Measurements from ENCODE around the gene FOXS1. TPM values are rescaled to one million over a fixed set of nuclear protein-coding genes. Genes with fewer than 3 reads are reported as not detected.

Gene FOXS1
- total RNA-seq, 2 donors from 2014 or later = not detected

- DNase-seq (ENCODE audit: low spot score) (no peak), ATAC-seq (no peak)
- no peak overlapping the region for H3K27ac Mint-ChIP-seq
- peaks cover 11 to 15% of the 10 kb centered on the region in 2 donors for H3K27me3 Mint-ChIP-seq
- H3K4me3 Mint-ChIP-seq = no peak overlapping the region
- peaks cover 0 to 10% of the 10 kb centered on the region in 2 donors for H3K4me1 Mint-ChIP-seq (ENCODE audit: low read depth in 2 of 2)
- no peaks in the 10 kb centered on the region for H3K9me3 Mint-ChIP-seq
- H3K36me3 Mint-ChIP-seq = no peaks in the 10 kb centered on the region
Observed at GRCh38 chr20:31857861-31858759, 12.7 kb upstream of the FOXS1 start.

GRCh38 chr20:31856516-31856915 lies 11.1 kb upstream of the FOXS1 start:
- H3K27me3 Mint-ChIP-seq = peaks cover 11 to 16% of the 10 kb centered on the region in 2 donors
- DNase-seq (ENCODE audit: low spot score) (no peak), ATAC-seq (no peak)
- no peak overlapping the region for H3K27ac Mint-ChIP-seq
- peaks cover 0 to 4% of the 10 kb centered on the region in 2 donors for H3K4me1 Mint-ChIP-seq (ENCODE audit: low read depth in 2 of 2)
- H3K9me3 Mint-ChIP-seq = no peaks in the 10 kb centered on the region
- no peaks in the 10 kb centered on the region for H3K36me3 Mint-ChIP-seq
- no peak overlapping the region for H3K4me3 Mint-ChIP-seq

- Mint-ChIP-seq H3K4me3 (no peak overlapping the region), H3K27ac (no peak overlapping the region), H3K27me3 (peaks cover 22 to 26% of the 10 kb centered on the region in 2 donors), H3K9me3 (no peaks in the 10 kb centered on the region), H3K4me1 (ENCODE audit: low read depth in 2 of 2) (no peaks in the 10 kb centered on the region), H3K36me3 (no peaks in the 10 kb centered on the region)
- no peak for ATAC-seq
- DNase-seq (ENCODE audit: low spot score) = no peak
Observed at GRCh38 chr20:31853481-31853880, 8.1 kb upstream of the FOXS1 start.

GRCh38 chr20:31851240-31851955 lies 6.0 kb upstream of the FOXS1 start:
- no peaks in the 10 kb centered on the region for H3K9me3 Mint-ChIP-seq
- no peak for DNase-seq (ENCODE audit: low spot score)

GRCh38 chr20:31849306-31849930 lies 4.0 kb upstream of the FOXS1 start:
- no peaks in the 10 kb centered on the region for H3K36me3 Mint-ChIP-seq
- no peak overlapping the region for H3K4me3 Mint-ChIP-seq
- H3K27me3 Mint-ChIP-seq = peaks cover 18 to 19% of the 10 kb centered on the region in 2 donors
- DNase-seq (ENCODE audit: low spot score) (no peak), ATAC-seq (no peak)
- no peak overlapping the region for H3K27ac Mint-ChIP-seq
- H3K9me3 Mint-ChIP-seq = no peaks in the 10 kb centered on the region
- no peaks in the 10 kb centered on the region for H3K4me1 Mint-ChIP-seq (ENCODE audit: low read depth in 2 of 2)

More at GRCh38 chr20:31851240-31851955, 6.0 kb upstream of the FOXS1 start:
- Mint-ChIP-seq H3K27me3 (peaks cover 18 to 19% of the 10 kb centered on the region in 2 donors), H3K27ac (no peak overlapping the region), H3K4me1 (ENCODE audit: low read depth in 2 of 2) (no peaks in the 10 kb centered on the region), H3K36me3 (no peaks in the 10 kb centered on the region), H3K4me3 (no peak overlapping the region)
- ATAC-seq = no peak

- peaks cover 16 to 19% of the 10 kb centered on the region in 2 donors for H3K27me3 Mint-ChIP-seq
- ATAC-seq (no peak), DNase-seq (ENCODE audit: low spot score) (no peak)
- no peaks in the 10 kb centered on the region for H3K4me1 Mint-ChIP-seq (ENCODE audit: low read depth in 2 of 2)
- H3K36me3 Mint-ChIP-seq = no peaks in the 10 kb centered on the region
- no peaks in the 10 kb centered on the region for H3K9me3 Mint-ChIP-seq
- H3K4me3 Mint-ChIP-seq = no peak overlapping the region
- H3K27ac Mint-ChIP-seq = no peak overlapping the region
Observed at GRCh38 chr20:31848088-31848999, 2.9 kb upstream of the FOXS1 start.

- DNase-seq (ENCODE audit: low spot score) (no peak), ATAC-seq (no peak)
- Mint-ChIP-seq H3K27ac (no peak overlapping the region), H3K4me3 (no peak overlapping the region), H3K36me3 (no peaks in the 10 kb centered on the region), H3K4me1 (ENCODE audit: low read depth in 2 of 2) (no peaks in the 10 kb centered on the region), H3K27me3 (peaks cover 16 to 19% of the 10 kb centered on the region in 2 donors), H3K9me3 (no peaks in the 10 kb centered on the region)
Observed at GRCh38 chr20:31846793-31847138, 1.4 kb upstream of the FOXS1 start.

- Mint-ChIP-seq H3K36me3 (no peaks in the 10 kb centered on the region), H3K4me1 (ENCODE audit: low read depth in 2 of 2) (no peaks in the 10 kb centered on the region), H3K9me3 (no peaks in the 10 kb centered on the region), H3K27ac (no peak overlapping the region), H3K4me3 (no peak overlapping the region), H3K27me3 (peaks cover 6 to 8% of the 10 kb centered on the region in 2 donors)
- ATAC-seq (no peak), DNase-seq (ENCODE audit: low spot score) (no peak)
Observed at GRCh38 chr20:31844737-31845299, 586 bp downstream of the FOXS1 start.

- no peaks in the 10 kb centered on the region for H3K9me3 Mint-ChIP-seq
- ATAC-seq = no peak
- no peaks in the 10 kb centered on the region for H3K36me3 Mint-ChIP-seq
- DNase-seq (ENCODE audit: low spot score) = no peak
- no peaks in the 10 kb centered on the region for H3K4me1 Mint-ChIP-seq (ENCODE audit: low read depth in 2 of 2)
- H3K4me3 Mint-ChIP-seq = no peak overlapping the region
- peaks cover 1 to 3% of the 10 kb centered on the region in 2 donors for H3K27me3 Mint-ChIP-seq
- no peak overlapping the region for H3K27ac Mint-ChIP-seq
Observed at GRCh38 chr20:31843881-31844280, 1.5 kb downstream of the FOXS1 start.

GRCh38 chr20:31843288-31843687 lies 2.1 kb downstream of the FOXS1 start:
- Mint-ChIP-seq H3K4me1 (ENCODE audit: low read depth in 2 of 2) (no peaks in the 10 kb centered on the region), H3K36me3 (no peaks in the 10 kb centered on the region), H3K27me3 (no peaks in the 10 kb centered on the region), H3K4me3 (no peak overlapping the region), H3K27ac (no peak overlapping the region), H3K9me3 (no peaks in the 10 kb centered on the region)
- no peak for DNase-seq (ENCODE audit: low spot score)
- no peak for ATAC-seq

- no peaks in the 10 kb centered on the region for H3K27me3 Mint-ChIP-seq
- H3K4me3 Mint-ChIP-seq = no peak overlapping the region
- ATAC-seq (peak in 1 of 2 donors; percentile 8), DNase-seq (ENCODE audit: low spot score) (no peak)
- H3K4me1 Mint-ChIP-seq (ENCODE audit: low read depth in 2 of 2) = no peaks in the 10 kb centered on the region
- H3K27ac Mint-ChIP-seq = no peak overlapping the region
- no peaks in the 10 kb centered on the region for H3K9me3 Mint-ChIP-seq
- H3K36me3 Mint-ChIP-seq = no peaks in the 10 kb centered on the region
Observed at GRCh38 chr20:31842471-31843157, 2.8 kb downstream of the FOXS1 start.

GRCh38 chr20:31841928-31842327 lies 3.5 kb downstream of the FOXS1 start:
- no peaks in the 10 kb centered on the region for H3K27me3 Mint-ChIP-seq
- H3K4me3 Mint-ChIP-seq = no peak overlapping the region
- H3K4me1 Mint-ChIP-seq (ENCODE audit: low read depth in 2 of 2) = no peaks in the 10 kb centered on the region
- no peak overlapping the region for H3K27ac Mint-ChIP-seq
- no peaks in the 10 kb centered on the region for H3K9me3 Mint-ChIP-seq
- ATAC-seq (no peak), DNase-seq (ENCODE audit: low spot score) (no peak)
- H3K36me3 Mint-ChIP-seq = no peaks in the 10 kb centered on the region
